GM19239 (cell line): Measurements from ENCODE around the gene NFE2L3.

Experiments used
- DNase-seq: peaks from one replicate; pipeline ENCODE4 v3.0.0; 2011; ENCODE audit warnings: low spot score; ENCODE audit not compliant: insufficient read length
- FAIRE-seq: peaks from 2 replicates; lab custom pipeline; 2011; peaks lifted over from hg19 to GRCh38; lab: Jason Lieb, UNC

Gene NFE2L3

DNA sequence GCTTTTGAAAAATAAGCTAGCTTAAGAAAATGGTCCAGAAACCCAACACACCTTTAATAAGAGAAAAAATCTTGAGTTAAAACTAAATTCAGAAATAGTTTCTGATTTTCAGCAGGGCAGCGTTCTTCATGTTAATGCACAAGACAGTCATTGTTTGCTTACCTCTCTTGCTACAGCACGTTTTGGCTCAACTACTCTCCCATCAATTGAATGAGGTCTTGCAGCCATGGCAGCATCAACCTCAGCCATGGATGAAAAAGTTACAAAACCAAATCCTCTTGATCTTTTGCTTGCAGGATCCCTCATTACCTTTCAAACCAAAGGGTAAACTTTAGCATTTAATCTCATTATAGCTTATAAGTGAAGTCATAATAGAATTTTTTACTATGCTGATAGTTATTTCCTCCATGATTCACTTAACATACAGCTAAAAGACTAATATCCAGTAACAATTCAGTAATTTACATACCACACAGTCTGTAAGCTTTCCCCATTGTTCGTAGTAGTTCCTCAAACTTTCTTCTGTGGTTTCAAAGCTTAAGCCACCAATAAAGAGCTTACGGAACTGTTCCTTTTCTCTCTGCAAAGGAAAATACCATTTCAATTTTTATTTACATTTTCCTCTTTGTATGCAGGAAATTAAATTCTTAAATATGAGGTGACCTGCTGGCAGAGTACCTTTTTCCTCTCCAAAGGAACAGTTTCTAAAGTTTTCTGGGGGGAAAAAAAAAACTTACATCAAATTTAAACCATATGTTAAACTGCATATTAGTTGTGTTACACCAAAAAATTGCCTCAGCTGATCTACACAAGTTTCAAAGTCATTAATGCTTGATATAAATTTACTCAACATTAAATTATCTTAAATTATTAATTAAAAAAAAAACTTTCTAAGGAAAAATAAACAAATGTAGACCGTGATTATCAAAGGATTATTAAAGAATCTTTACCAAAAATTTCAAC, 45.4 kb downstream of the NFE2L3 start:
- FAIRE-seq (peak; percentile 79), DNase-seq (no peak)

DNA sequence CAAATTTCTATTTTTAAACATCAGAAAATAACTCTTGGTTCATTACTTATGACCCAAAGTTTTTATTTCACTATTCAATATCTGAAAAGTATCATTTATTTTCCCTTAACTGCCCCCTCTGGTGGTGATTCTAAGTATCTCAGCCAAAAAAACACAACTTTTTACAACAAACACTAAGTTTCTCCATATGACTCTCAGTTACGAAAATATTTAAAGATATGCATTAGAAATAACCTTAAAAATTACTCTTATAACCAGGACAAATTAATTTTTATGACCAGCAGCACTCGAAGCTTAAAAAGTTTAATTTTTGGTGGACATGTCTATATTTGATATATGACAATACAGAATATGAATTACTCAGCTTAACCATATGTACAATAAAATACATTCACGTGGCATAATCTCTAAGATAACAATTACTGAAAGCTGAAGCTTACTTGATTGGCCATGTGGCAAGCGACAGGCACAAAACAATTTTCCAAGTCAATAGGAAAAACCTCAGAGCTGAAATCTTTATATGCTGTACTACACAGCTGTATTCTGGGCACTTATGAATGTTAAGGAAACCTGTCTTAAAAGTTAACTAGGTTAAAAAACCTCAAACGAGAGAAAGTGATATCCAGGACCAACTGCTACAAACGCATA, 46.3 kb downstream of the NFE2L3 start:
- DNase-seq (no peak), FAIRE-seq (peak; percentile 66)

DNA sequence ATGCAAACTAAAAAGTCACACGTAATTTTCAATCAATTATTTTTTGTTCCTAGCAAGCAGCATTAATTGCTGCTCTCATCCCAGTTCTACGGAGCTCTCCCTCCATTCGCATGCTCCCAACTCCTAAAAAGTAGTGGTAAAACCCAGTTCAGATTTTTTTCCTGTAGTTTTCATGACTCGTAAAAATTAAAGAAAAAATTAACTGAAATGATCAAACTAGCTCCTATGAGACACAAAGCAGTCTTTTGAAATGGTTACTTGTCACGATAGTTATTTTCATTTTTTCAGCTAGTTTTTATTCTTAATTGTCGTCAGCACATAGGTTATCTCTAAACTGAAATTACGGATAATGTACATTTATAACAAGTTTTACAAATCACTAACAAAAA, 46.8 kb downstream of the NFE2L3 start:
- no peak for DNase-seq
- FAIRE-seq, result peak; percentile 14

DNA sequence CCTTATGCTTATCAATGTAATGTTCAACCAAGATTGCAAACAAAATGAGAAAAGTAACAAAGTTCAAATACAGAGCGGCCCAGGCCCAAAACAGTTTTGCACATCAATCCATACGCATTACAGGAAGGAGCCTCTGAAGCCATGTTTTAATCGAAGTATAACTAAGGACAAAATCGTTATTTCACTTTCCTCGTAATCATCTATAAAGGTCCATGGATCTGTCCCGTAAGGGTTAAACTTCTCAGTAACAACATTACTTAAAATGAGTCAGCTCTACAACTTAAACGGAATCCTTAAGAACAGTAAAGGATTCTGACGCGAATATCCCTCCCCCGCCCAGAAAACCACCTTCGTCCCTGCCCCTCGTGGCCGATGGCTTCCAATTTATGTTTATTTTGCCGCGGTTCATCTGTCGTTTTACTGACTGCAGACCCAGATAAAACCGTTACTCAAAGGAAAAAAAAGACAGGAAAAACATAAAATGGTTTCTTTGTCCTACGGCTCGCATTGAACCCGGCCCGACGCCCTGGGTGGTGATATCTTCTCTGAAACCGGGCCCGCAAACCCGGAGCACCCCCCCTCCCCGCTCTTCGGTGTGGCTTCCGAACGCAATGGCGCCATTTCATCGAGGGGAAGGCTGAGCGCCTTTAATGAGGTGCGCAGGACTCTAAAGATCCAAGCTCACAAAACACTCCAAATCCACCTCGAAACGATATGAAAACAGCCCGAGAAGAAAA, 47.5 kb downstream of the NFE2L3 start:
- DNase-seq, result no peak
- FAIRE-seq, result peak; percentile 64

DNA sequence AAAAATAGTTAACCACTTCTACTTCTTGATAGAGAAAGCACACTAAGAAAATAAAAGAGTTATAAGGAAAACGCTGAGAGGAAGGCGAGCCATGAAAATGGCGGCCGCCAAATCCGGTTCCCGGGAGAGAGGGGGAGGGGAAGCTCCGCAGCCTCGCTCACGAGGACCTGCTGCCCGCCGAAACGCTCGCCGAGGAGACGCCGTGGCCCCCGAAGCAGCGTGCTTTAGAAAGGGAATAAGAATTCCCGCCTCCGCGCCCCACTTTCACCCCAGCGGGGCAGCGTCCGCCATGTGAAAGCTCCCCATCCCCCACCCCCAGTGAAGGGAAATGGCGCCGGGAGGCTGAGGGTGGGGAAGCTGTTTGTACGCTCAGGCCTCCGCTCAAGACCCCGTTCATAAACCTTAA, 48.0 kb downstream of the NFE2L3 start:
- DNase-seq (no peak), FAIRE-seq (no peak)

DNA sequence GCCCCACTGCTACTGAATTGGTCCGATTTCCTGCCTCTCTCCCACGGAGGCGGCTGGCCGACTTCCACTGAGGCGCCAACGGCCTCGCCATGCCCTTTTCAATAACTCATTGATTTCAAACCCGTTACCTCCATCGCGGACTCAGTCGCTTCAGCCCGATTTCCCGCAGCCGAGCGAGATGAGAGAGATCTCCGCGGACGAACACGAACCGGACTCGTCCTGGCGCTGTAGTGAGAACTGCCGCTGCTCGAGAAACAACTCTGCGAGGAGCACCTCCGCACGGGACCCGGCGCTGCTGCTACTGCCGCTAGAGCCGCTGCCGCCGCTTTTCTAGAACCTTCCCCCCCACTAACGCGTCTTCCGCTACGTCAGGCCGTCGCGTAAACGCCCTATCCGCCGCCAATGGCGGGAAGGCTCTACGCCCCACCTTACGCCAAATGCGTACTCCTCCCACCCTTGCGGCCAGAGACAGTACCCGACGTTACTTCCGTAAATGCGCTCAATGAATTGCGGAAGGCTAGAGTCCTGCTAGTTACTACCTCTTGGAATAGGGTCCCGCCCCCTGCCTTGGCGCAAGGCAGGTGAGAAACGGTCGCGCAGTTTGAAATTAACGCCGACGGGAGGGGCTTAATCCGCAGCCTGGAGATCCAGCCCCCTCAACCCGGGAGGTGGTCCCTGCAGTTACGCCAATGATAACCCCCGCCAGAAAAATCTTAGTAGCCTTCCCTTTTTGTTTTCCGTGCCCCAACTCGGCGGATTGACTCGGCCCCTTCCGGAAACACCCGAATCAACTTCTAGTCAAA, 48.6 kb downstream of the NFE2L3 start, which contains the start of gene HNRNPA2B1:
Gene HNRNPA2B1, minus strand, starts transcription at position 303 of the 803 bp plus-strand sequence. Its CDS starts 169 bp downstream, at position 134.
- FAIRE-seq (peak; percentile 97), DNase-seq (peak; percentile 43)

DNA sequence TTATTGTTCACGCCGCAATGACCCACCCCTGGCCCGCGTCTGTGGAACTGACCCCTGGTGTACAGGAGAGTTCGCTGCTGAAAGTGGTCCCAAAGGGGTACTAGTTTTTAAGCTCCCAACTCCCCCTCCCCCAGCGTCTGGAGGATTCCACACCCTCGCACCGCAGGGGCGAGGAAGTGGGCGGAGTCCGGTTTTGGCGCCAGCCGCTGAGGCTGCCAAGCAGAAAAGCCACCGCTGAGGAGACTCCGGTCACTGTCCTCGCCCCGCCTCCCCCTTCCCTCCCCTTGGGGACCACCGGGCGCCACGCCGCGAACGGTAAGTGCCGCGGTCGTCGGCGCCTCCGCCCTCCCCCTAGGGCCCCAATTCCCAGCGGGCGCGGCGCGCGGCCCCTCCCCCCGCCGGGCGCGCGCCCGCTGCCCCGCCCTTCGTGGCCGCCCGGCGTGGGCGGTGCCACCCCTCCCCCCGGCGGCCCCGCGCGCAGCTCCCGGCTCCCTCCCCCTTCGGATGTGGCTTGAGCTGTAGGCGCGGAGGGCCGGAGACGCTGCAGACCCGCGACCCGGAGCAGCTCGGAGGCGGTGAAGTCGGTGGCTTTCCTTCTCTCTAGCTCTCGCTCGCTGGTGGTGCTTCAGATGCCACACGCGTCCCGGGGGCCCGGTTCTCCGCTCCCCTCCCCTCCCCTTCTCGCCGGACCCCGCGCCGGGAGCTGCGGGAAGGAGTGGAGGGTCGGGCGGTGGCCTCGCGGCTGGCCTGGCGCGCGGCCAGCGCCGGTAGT, 49.4 kb downstream of the NFE2L3 start, which contains the start of gene CBX3:
Gene CBX3, plus strand, starts transcription at position 499 of the 772 bp plus-strand sequence. CDS start 1,254 bp downstream, outside the sequence.
- peak; percentile 76 for DNase-seq
- FAIRE-seq, result peak; percentile 21

DNA sequence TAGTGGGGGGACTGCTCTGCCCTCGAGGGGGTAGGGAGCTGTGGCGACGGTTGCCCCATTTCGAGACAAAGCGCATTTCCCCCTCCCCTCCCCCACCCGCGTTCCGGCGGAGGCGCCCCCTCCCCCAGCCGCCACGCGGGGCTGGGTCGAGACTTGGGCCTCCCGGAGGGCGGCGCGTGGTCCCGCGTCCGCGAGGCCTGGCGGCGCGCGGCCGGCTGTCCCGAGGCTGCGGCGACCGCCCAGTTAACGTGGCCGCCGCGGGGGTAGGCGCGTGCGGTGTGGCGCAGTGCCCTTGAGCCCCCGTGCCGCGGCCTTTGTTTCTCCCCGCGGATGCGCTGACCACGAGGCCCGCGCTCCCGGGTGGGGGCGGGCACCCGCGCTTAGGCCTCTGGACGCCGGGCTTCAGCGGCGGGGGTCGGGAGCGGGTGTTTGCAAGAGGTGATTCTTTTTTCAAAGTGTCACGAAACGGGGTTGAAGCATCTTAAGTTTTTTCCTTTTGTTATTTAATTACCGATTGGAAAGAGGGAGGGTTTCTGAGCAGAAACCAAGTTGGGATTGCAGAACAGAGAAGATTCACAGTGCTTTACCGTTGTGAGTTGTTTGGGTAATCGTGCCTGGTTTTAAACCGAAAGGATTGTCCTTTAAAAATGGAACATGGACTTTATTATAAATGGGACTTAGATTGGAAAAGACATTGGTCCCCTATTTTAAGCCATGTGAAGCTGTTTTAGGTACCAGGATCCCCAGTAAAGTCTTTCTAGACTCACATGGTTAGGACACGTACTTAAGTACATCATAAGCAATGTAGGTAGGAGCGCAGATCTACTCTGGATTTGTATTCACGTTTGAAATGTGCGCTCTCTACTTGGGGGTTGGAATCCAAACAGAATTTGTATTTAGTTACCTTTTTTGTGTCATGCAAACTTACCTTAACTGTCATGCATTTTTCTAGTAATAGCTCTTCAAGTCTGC, 50.3 kb downstream of the NFE2L3 start:
- FAIRE-seq (peak; percentile 53), DNase-seq (no peak)

DNA sequence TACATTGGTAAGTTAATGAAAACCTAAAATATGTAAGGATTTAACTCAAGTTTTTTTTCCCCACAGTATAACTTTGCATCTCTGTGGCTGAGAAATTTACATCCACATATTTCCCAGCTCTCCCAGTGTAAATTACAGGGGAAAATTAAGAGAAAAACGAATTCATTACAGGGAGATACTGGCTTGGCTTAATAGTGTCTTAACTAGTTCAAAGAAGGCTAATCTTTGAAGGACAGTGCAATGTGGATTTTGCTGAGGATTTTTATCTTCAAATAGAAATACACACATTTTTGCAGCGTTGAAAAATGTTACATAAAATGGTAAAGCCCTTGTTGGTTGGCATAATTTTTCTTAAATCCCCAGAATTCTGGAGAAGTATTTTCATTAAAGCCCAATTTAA, 51.0 kb downstream of the NFE2L3 start:
- no peak for FAIRE-seq
- DNase-seq, result no peak

DNA sequence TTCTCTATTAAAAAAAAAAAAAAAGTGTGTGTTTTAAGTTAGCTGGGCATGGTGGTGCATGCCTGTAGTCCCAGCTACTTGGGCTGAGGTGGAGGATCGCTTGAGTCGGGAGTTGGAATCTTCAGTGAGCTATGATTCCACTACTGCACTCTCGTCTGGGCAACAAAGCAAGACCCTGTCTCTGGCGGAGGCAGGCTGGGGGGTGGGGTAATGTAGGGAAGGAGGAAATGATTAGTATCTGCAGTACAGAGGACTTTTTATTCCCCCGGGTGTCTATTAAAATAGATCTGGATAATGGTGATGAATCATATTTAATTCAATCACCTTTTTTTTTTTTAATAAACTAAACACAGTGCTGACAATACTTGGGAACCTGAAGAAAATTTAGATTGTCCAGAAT, 56.0 kb downstream of the NFE2L3 start:
- FAIRE-seq (no peak), DNase-seq (no peak)

DNA sequence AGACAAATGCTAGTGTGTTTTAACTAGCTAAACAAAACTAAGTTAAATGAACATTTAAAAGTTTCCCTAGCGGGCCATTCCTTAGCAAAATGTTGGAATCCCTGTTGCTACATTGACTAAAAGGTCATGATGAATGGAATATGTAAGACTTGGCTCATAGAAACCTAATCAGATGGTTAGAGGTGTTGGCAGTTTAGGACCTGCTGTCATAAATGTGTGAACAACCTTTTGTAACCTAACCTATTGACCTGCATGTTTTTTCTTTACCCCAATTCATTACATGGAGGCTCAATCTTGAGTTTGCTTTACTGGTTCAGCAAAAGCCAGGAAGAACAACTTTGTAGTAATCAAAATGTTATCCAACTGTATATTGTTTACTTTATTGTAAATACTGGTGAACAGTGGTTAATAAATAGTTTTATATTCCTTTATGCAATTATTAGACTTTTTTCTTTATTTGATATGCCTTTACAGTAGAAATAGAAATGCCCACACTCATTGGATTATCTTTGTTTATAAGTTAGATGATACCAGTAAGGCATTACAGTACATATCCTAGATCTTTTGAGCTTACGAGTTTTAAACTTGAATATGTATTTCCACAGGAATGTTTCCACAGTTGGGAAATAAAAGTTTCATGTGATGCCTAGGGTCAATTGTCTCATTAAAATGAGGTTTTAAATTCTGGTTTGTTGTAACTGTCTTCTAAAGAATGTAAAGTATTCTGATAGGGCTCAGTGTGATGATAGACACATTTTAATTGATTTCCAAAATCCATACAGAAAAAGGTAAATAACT, 61.1 kb downstream of the NFE2L3 start:
- no peak for DNase-seq
- FAIRE-seq, result no peak

DNA sequence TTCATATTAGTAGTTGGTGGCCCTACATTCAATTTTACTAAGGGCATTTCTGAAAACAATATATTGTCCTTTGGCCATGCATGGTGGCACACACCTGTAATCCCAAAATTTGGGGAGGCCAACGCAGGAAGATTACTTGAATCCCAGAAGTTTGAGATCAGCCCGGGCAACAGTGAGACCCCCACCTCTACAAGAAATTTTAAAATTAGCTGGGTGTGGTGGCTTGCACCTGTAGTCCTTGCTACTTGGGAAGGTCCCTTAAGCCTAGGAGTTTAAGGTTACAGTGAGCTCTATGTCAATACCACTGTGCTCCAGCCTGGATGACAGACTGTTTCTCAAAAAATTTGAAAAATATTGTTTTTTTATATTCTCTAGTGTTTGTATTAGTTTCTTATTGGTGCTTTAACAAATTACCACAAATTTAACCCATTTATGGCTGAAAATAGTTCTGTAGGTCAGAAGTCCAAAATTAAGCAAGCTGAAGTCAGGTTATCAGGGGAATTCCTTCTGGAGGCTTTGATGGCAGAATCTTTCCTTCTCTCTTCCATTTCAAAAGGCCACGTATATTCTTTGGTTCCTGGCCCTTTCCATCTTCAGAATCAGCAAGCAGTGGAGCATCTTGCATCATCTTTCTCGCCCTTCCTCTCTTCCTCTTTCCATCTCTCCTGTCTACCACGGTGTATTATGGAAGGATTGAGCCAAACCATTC, 62.0 kb downstream of the NFE2L3 start:
- no peak for DNase-seq
- FAIRE-seq, result no peak

DNA sequence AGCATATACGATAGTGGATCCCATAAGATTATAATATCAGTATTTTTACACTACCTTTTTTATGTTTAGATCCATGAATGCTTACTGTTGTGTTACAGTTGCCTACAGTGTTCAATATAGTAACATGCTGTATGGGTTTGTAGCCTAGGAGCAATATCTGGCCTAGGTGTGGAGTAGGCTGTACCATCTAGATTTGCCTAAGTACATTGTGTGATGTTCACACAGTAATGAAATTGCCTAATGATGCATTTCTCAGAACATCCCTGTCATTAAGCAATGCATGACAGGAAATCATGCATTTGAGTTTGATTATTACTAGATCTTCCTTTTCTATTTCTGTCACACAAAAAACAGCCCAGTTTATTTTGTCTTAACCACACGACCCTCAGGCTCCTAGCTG, 64.1 kb downstream of the NFE2L3 start:
- FAIRE-seq, result no peak
- no peak for DNase-seq

DNA sequence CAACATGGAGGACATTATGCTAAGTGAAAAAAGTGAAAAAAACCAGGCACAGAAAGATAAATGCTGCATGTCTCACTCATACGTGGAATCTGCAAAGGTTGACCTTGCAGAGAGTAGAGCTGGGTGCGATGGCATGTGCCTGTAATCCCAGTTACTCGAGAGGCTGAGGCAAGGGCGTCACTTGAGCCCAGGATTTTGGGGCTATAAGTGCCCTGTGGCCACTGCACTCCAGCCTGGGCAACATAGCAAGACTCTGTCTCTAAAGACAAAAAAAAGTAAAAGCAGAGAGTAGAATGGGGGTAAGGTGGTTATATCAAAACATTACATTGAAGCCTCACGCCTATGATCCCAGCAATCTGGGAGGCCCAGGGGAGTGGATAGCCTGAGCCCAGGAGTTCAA, 72.4 kb downstream of the NFE2L3 start:
- no peak for FAIRE-seq
- DNase-seq, result no peak

DNA sequence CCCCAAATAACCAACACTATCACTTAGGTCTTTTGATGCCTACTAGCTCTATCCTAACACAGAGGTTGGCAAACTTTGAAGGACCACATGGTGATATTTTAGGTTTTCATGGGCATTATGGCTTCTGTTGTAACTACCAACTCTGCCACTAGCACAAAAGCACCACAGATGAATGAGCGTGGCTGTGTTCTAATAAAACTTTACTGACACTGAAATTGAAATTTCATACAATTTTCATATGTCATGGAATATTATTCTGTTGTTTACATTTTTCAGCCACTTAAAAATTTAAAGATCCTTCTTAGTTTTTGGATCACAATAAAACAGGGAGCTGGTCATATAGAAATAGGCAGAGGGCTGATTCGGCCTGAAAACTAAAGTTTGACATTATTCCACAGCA, 76.0 kb downstream of the NFE2L3 start:
- FAIRE-seq (no peak), DNase-seq (no peak)

DNA sequence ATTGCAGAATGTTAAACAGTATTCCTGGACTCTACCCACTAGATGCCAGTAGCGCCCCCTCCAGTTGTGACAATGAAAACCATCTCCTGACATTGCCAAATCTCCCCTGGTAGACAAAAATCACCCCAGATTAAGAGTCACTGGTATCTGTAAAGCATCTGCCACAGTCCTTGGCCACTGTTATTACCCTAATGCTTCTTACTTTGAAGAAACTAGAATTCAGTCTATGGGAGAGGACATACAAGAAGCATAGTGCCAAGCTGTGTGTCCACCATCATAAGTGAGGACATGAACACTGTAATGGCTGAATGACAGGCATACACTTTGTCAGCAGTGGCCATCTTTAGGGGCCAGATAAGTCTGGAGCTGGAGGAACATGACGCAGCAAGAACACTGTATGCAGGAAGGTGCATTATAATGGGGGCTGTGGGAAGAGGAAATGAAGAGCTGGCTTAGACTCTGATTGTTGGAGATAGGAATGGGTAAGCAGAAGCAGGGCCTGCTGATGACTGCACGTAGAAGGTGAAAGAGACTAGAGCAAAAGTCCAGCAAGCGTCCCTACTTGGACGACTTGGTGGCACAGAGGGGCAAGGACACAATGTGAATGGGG, 82.0 kb downstream of the NFE2L3 start:
- FAIRE-seq (no peak), DNase-seq (no peak)
